Left lobe of liver (tissue), 2 donors: Measurements from ENCODE around the gene TGFB1I1. TPM values are rescaled to one million over a fixed set of nuclear protein-coding genes. Genes with fewer than 3 reads are reported as not detected.
A peak's percentile ranks its signal among the peaks of the same experiment; 100 is the strongest.
"Not testable (repeated sequence)": the region's sequence is repeated elsewhere in the genome, so short reads cannot be mapped to it uniquely, and the experiment has no call there.

Source experiments
- ATAC-seq: fragments of 200-7000 bp; cut with Tn5 transposase; one replicate; pipeline ENCODE4 v1.9.1; 2020; ENCODE audit warnings: mild to moderate bottlenecking, moderate library complexity
- DNase-seq: peaks from one replicate; pipeline ENCODE4 v3.0.0-alpha.2; 2020; ENCODE audit warnings: low spot score
- total RNA-seq: library from RNA; stranded (reverse); gene quantifications from one replicate; pipeline ENCODE4 v1.2.1, GENCODE V29; 2021
- donor health status: DM: no; HTN: no; CAD: no; lungs with moderate emphysema.
- donor health status: DM: no; HTN: yes; CAD: no.

The TGFB1I1 gene
- total RNA-seq, 1 donor from 2014 or later: 3.1 TPM

DNA sequence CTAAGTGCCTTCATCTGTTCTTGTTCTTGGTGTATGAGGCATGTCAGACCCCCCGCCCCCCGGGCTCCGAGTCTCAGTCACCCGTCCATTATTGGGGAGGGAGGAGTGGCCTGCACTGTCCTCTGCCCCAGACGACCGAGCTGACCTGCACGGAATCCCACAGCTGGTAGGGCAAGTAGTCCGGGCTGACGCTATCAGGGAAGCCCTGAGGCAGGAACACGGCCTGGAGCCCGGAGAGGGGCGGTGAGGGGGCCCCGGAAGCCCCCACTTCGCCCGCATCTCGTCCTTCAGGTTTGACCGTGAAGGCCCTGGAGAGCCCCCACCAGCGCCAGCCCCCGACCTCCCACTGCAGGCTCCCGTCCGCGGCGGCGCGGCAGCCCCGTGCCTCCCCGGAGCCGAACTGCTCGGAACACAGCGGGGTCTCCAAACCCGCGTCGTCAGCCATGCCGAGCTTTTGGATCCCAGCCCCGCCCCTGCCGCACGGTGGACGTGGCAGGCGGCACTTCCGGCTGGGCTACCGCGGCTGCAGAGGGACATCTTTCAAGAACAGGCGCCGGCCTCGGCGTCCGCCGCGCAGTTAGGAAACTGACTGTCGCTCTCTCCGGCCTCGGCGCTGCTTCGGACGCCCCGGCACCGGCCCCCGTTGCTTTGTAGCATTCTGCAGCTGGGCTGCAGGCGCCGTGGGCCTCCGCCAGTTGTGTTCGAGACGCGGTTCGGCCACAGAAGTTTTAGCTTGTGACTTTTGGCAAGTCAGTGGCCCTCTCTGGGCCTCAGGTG, 36.2 kb downstream of the TGFB1I1 start, which contains the start of gene RUSF1:
RUSF1 (minus strand) TSS at position 463 of the 777 bp plus-strand sequence; CDS start at position 445, 18 bp downstream.
- ATAC-seq (peak; percentile 98), DNase-seq (peak; percentile 94)

- DNase-seq: no peak
- ATAC-seq: no peak
Observed at GRCh38 chr16:31508706-31509195, 36.8 kb downstream of the TGFB1I1 start.

- DNase-seq: no peak
- no peak for ATAC-seq
Observed at GRCh38 chr16:31513126-31513525, 41.2 kb downstream of the TGFB1I1 start.

DNA sequence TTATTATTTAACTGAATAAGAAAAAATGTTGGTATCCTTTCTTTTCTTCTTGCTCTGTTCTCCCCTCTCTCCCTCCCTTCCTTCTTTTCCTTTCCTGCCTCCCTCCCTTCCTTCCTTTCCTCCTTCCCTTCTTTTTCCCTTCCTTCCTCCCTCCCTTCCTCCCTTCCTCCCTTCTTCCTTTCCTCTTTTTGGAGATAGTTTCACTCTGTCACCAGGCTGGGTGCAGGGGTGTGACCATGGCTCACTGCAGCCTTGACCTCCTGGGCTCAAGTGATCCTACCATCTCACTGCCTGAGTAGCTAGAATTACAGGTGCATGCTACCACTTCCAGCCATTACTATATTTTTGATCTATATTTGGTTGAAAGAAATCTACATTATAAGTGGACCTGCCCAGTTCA, 41.9 kb downstream of the TGFB1I1 start:
- ATAC-seq (no peak), DNase-seq (no peak)

DNA sequence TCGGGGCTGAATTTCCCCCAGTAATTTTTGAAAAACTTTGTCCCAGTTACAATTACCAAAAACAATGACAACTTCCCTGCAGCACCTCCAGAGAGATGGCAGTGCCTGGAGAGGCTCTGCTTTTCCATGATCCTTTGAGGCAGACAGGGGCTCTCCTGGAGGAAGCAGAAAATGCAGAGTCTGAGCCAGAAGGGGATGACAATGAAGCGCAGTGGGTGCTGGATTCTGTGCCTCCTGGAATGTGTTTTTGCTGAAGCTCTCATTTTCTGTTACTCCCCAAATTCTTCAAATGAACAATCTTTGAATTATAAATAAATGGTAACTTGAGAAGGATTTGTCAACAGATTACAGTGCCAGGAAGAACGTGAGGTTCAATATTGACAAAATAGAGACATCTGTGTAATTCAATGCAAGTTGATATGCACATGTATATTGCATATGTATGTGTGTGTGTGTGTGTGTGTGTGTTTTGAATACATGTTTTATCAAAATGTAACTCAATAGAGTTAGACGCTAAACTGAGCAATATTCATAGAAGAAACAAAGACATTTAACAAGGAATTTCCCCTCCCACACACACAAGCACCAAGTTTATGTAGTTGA, 45.9 kb downstream of the TGFB1I1 start:
- no peak for ATAC-seq
- no peak for DNase-seq

DNA sequence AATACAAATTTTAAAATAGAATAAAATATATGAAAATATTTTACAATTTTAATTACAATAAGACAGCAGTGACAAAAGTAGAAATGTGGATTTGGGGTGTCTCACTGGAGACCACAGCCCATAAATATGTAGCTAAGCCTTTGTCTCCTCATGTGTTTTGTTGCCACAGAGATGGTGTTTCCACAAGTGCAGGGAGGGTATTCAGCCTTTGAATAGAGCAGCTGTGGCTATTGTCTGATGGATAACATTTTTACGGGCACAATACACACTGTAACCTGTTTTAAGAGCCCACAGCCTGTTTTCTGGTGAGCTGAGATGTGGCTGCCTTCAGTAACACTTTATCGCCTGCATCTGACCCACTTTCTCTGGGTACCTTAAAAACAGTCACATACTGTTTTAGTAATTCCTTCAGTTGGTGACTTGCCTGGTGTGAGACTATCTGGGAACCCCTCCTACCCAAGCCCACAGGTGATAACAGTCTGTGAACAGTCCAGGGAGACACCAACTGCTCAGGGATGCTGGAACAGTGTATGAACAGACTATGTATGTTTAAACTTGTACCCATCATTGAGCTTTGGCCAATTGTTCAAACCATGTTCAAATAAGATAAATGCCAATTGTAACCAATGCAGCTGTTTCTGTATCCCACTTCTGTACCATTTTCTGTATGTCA, 47.9 kb downstream of the TGFB1I1 start:
- no peak for ATAC-seq
- DNase-seq: no peak

DNA sequence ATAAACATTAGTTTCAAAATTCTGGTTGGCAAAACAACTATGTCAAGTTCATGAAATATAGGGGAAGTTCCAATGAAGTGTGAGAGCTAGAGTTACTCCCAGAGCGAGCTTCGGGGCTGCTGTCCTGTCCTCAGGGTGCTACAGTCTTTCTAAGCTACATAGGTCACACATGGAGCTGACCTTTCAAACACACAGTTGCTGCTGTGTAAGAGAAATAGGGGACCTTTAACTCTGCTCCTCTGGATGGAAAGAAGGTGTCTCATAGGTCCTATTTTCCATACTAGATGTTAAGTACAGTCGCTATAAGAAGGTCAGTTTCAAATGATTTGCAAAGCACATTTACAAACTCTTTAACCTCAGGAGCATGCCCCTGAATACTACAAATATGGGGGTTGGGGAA, 49.4 kb downstream of the TGFB1I1 start:
- ATAC-seq (no peak), DNase-seq (no peak)

DNA sequence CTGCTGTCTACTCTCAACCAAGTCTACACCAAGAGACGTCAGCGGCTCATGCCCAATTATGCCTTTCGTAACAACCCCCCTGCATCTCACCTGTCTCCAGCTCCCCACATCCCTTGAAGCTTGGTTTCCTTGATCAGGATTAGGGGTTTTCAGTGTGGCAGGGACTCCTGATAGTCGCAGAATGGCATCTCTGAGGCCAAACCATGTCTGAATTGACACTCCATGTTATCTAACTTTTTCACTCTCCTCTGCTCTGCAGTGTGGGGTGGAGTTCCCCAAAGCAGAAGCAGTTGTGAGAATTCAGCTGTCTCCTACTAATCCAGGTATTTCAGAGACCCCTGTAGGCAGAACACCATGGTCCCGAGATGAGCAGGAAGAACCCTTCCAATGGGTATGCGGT, 50.1 kb downstream of the TGFB1I1 start:
- DNase-seq (no peak), ATAC-seq (no peak)

DNA sequence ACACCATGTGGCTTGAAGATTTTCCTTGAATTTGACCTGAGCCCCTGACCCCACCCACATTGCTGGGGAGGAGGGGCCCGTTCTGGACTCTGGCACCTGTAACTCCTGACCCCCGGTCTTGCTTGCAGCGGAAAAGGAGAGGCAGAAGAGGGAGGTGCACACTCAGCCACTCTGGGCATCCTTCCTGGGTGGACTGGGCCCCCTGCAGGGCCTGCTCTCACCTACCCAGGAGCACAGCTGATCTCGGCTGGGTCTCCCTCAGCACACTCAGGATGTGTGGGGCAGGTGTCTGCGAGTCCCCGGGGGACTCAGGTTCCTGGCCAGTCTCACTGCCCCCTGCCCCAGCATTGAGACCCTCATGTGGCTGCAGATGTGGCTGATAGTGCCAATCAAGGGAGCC, 51.8 kb downstream of the TGFB1I1 start:
- DNase-seq, ATAC-seq: not testable (repeated sequence)

GRCh38 chr16:31525113-31525512, 53.2 kb downstream of the TGFB1I1 start:
- no peak for ATAC-seq

More at GRCh38 chr16:31525113-31525512, 53.2 kb downstream of the TGFB1I1 start:
- DNase-seq: no peak

Other genes with a start within 250 kb of the TGFB1I1 start
- 4.3 TPM for gene ITGAM, start 212.2 kb upstream of the TGFB1I1 start, total RNA-seq
- 1.8 TPM for gene ITGAX, start 117.0 kb upstream of the TGFB1I1 start, total RNA-seq
- gene ITGAD, start 78.8 kb upstream of the TGFB1I1 start, total RNA-seq: 0.70 TPM
- gene COX6A2, start 43.8 kb upstream of the TGFB1I1 start, total RNA-seq: 3.1 TPM
- 0.65 TPM for gene ZNF843, start 29.4 kb upstream of the TGFB1I1 start, total RNA-seq
- gene ARMC5, start 12.7 kb upstream of the TGFB1I1 start, total RNA-seq: 25.1 TPM
- gene SLC5A2, start 11.0 kb downstream of the TGFB1I1 start, total RNA-seq: 0.15 TPM
- 63.1 TPM for gene RUSF1, start 36.2 kb downstream of the TGFB1I1 start, total RNA-seq
- 0.83 TPM for gene AHSP, start 55.7 kb downstream of the TGFB1I1 start, total RNA-seq